Neural progenitor cell (in vitro differentiated cells): ENCODE measurements around the gene ALK. TPM values are rescaled to one million over a fixed set of nuclear protein-coding genes. Genes with fewer than 3 reads are reported as not detected.

ENCODE experiments used
- DNase-seq: peaks from one replicate; pipeline ENCODE4 v3.0.0-alpha.2; 2016; ENCODE audit warnings: low spot score
- H2AFZ ChIP-seq: fragments of 200-600 bp; sonication (generic); replicated peaks from 2 replicates; pipeline ENCODE4 v1.6.1; 2016; ENCODE audit warnings: antibody characterized with exemption
- H3F3A ChIP-seq: fragments of 200-600 bp; sonication (generic); 2 replicates; pipeline ENCODE4 v1.6.1; 2016; ENCODE audit warnings: antibody characterized with exemption, low read depth
- H3K27ac ChIP-seq: fragments of 200-600 bp; sonication (generic); 2 replicates; pipeline ENCODE4 v1.5.1; 2016; ENCODE audit warnings: mild to moderate bottlenecking
- H3K27me3 ChIP-seq: fragments of 200-600 bp; sonication (generic); 2 replicates; pipeline ENCODE4 v1.6.1; 2016; ENCODE audit warnings: mild to moderate bottlenecking, moderate library complexity
- H3K36me3 ChIP-seq: fragments of 200-600 bp; sonication (generic); 2 replicates; pipeline ENCODE4 v1.5.1; 2016
- H3K4me1 ChIP-seq: fragments of 200-600 bp; sonication (generic); 2 replicates; pipeline ENCODE4 v1.6.1; 2016; ENCODE audit warnings: mixed run types
- H3K4me2 ChIP-seq: fragments of 200-600 bp; sonication (generic); 2 replicates; pipeline ENCODE4 v1.6.1; 2016
- H3K4me3 ChIP-seq: fragments of 200-600 bp; sonication (generic); 2 replicates; pipeline ENCODE4 v1.5.1; 2016
- H3K79me2 ChIP-seq: fragments of 200-600 bp; sonication (generic); 2 replicates; pipeline ENCODE4 v1.6.1; 2016; ENCODE audit warnings: low read depth
- H3K9ac ChIP-seq: fragments of 200-600 bp; sonication (generic); 2 replicates; pipeline ENCODE4 v1.6.1; 2016
- H3K9me3 ChIP-seq: fragments of 200-600 bp; sonication (generic); 2 replicates; pipeline ENCODE4 v1.5.1; 2016; ENCODE audit warnings: low read depth
- H4K20me1 ChIP-seq: fragments of 200-600 bp; sonication (generic); 2 replicates; pipeline ENCODE4 v1.6.1; 2016; ENCODE audit warnings: low read depth
- H3K27ac Mint-ChIP-seq: 3 replicates; pipeline ENCODE4 v1.8.0; 2021; ENCODE audit warnings: mixed read lengths
- H3K27me3 Mint-ChIP-seq: 2 replicates; pipeline ENCODE4 v1.8.0; 2022; ENCODE audit warnings: low read depth, mild to moderate bottlenecking, inconsistent platforms, moderate library complexity, mixed read lengths; ENCODE audit not compliant: insufficient read depth
- H3K36me3 Mint-ChIP-seq: 3 replicates; pipeline ENCODE4 v1.8.0; 2021; ENCODE audit warnings: mixed read lengths
- H3K4me1 Mint-ChIP-seq: 3 replicates; pipeline ENCODE4 v1.8.0; 2021; ENCODE audit warnings: mixed read lengths
- H3K4me3 Mint-ChIP-seq: 3 replicates; pipeline ENCODE4 v1.8.0; 2021; ENCODE audit warnings: mild to moderate bottlenecking, moderate library complexity, mixed read lengths
- H3K9me3 Mint-ChIP-seq: 3 replicates; pipeline ENCODE4 v1.8.0; 2020; ENCODE audit warnings: mixed read lengths
- EZH2 ChIP-seq: fragments of 200-600 bp; sonication (generic); IDR thresholded peaks from 2 replicates; pipeline ENCODE4 v1.6.1; 2017; ENCODE audit warnings: antibody characterized with exemption, mild to moderate bottlenecking, moderate library complexity
- EZH2phosphoT487 ChIP-seq: fragments of 200-600 bp; sonication (generic); IDR thresholded peaks from 2 replicates; pipeline ENCODE4 v1.6.1; 2017; ENCODE audit warnings: antibody characterized with exemption
- total RNA-seq: library from RNA; depleted of rRNA; stranded (reverse); fragments of >200 nt; gene quantifications from 2 replicates; pipeline ENCODE4 v1.2.3, GENCODE V29; 2015; ENCODE audit warnings: low replicate concordance
- TF ChIP-seq, protein P1 (sequence below): fragments of 200-600 bp; sonication (generic); IDR thresholded peaks from 2 replicates; pipeline ENCODE4 v1.5.1; 2017; ENCODE audit warnings: antibody characterized with exemption, mild to moderate bottlenecking

ALK gene
- total RNA-seq, 1 donor from 2014 or later: not detected

DNA sequence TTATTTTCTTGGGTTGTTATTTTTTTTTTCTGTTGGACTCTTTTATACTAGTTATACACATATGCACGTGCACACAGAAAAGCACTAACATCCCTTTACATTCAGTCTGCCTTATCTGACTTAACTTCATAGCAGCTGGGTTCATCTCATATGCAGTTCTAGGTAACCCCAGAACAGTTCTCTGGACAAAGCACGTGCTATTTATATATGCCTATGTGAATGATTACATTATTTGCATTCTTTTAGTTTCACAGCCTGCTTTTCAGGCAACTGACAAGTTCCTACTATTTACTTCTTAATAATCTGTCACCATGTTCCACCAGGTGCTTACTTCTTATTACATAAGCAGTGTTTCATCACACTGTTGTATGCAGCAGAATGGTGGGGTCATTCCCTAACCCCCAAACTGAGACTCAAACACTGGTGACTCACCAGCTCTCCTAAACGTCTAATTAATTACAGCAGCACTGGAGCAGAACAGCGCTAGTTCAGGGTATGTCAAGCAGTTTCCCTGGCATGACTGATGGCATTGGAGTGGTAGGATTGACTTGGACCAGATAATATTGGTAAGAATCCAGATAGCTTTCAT is 433.3 kb downstream of the ALK start:
- H3K27ac ChIP-seq: no peak overlapping the region
- peaks cover 4% of the 10 kb centered on the region for H3K9me3 Mint-ChIP-seq

DNA sequence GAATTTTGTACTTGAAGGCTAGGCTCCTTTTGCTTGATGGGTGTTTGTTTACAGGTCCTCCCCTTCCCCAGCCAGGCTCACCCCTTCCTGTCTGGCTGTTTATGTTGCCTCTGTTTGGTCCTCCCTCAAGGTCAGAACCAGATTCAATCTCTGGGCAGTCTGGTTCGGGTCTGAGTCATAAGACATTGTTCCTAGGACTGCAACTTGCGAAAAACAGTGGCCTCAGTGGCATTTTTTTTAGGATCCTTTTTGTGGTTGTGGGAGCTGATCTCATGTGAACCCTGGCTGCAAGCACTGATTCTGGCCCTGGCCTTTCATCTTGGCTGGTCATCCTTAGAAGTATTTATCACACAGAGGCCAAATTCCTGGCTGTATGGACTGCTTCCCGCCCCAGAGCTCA is 435.8 kb downstream of the ALK start:
- Mint-ChIP-seq H3K36me3 (no peaks in the 10 kb centered on the region), H3K9me3 (peaks cover 10% of the 10 kb centered on the region), H3K27me3 (peaks cover 5% of the 10 kb centered on the region), H3K27ac (no peak overlapping the region), H3K4me3 (no peak overlapping the region), H3K4me1 (peaks cover 4% of the 10 kb centered on the region)
- Histone ChIP-seq H3K4me2 (no peak overlapping the region), H3K27me3 (no peaks in the 10 kb centered on the region), H3K79me2 (no peaks in the 10 kb centered on the region), H4K20me1 (no peaks in the 10 kb centered on the region), H3K36me3 (no peaks in the 10 kb centered on the region), H2AFZ (no peak overlapping the region), H3K4me1 (no peaks in the 10 kb centered on the region), H3F3A (no peaks in the 10 kb centered on the region), H3K9me3 (no peaks in the 10 kb centered on the region), H3K4me3 (no peak overlapping the region), H3K27ac (no peak overlapping the region), H3K9ac (no peak overlapping the region)
- DNase-seq: no peak
- TF ChIP-seq EZH2phosphoT487 (no peak), EZH2 (no peak)
- TF ChIP-seq, protein P1, sequence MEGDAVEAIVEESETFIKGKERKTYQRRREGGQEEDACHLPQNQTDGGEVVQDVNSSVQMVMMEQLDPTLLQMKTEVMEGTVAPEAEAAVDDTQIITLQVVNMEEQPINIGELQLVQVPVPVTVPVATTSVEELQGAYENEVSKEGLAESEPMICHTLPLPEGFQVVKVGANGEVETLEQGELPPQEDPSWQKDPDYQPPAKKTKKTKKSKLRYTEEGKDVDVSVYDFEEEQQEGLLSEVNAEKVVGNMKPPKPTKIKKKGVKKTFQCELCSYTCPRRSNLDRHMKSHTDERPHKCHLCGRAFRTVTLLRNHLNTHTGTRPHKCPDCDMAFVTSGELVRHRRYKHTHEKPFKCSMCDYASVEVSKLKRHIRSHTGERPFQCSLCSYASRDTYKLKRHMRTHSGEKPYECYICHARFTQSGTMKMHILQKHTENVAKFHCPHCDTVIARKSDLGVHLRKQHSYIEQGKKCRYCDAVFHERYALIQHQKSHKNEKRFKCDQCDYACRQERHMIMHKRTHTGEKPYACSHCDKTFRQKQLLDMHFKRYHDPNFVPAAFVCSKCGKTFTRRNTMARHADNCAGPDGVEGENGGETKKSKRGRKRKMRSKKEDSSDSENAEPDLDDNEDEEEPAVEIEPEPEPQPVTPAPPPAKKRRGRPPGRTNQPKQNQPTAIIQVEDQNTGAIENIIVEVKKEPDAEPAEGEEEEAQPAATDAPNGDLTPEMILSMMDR: no peak

More for the DNA sequence above, 433.3 kb downstream of the ALK start:
- no peak for DNase-seq
- TF ChIP-seq EZH2phosphoT487: no peak
- TF ChIP-seq EZH2: no peak
- TF ChIP-seq, protein P1: no peak
- Mint-ChIP-seq H3K27ac (no peak overlapping the region), H3K36me3 (no peaks in the 10 kb centered on the region), H3K27me3 (peaks cover 2% of the 10 kb centered on the region), H3K4me1 (peaks cover 4% of the 10 kb centered on the region), H3K4me3 (no peak overlapping the region)
- no peak overlapping the region for H2AFZ ChIP-seq
- no peaks in the 10 kb centered on the region for H3K4me1 ChIP-seq
- no peak overlapping the region for H3K9ac ChIP-seq
- H3F3A ChIP-seq: no peaks in the 10 kb centered on the region
- no peaks in the 10 kb centered on the region for H3K9me3 ChIP-seq
- no peak overlapping the region for H3K4me2 ChIP-seq
- no peaks in the 10 kb centered on the region for H3K79me2 ChIP-seq
- no peak overlapping the region for H3K4me3 ChIP-seq
- no peaks in the 10 kb centered on the region for H3K36me3 ChIP-seq
- no peaks in the 10 kb centered on the region for H3K27me3 ChIP-seq
- H4K20me1 ChIP-seq: no peaks in the 10 kb centered on the region

DNA sequence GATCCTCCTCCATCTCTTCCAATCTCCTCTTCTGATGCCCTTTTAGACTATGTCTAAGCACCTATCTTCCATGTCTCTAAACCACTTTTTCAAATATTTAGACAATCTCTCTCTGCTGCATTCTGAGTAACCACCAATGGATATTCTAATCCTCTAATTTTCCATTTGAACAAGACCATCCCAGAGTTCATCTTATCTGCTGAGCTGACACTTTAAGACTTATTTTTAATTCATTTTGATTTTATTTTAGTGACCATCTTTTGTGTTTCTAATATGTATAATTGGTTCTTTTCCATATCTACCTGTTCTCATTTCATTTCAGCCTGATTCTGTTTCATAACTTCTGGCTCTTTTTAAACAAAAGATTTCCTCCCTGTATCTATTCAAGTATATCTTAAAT is 436.3 kb downstream of the ALK start:
- no peak for DNase-seq
- Histone ChIP-seq H3K9me3 (no peaks in the 10 kb centered on the region), H2AFZ (no peak overlapping the region), H3K36me3 (no peaks in the 10 kb centered on the region), H3K27me3 (no peaks in the 10 kb centered on the region), H3K4me1 (no peaks in the 10 kb centered on the region), H3K79me2 (no peaks in the 10 kb centered on the region), H3K4me2 (no peak overlapping the region), H3F3A (no peaks in the 10 kb centered on the region), H4K20me1 (no peaks in the 10 kb centered on the region), H3K27ac (no peak overlapping the region), H3K9ac (no peak overlapping the region), H3K4me3 (no peak overlapping the region)
- H3K4me1 Mint-ChIP-seq: peaks cover 6% of the 10 kb centered on the region
- H3K36me3 Mint-ChIP-seq: no peaks in the 10 kb centered on the region
- no peak overlapping the region for H3K4me3 Mint-ChIP-seq
- peaks cover 5% of the 10 kb centered on the region for H3K27me3 Mint-ChIP-seq
- H3K27ac Mint-ChIP-seq: no peak overlapping the region
- peaks cover 10% of the 10 kb centered on the region for H3K9me3 Mint-ChIP-seq
- TF ChIP-seq EZH2phosphoT487 (no peak), EZH2 (no peak)
- TF ChIP-seq, protein P1: no peak
